ENCODE data around the gene FAM20C. TPM values are rescaled to one million over a fixed set of nuclear protein-coding genes. Genes with fewer than 3 reads are reported as not detected.

FAM20C gene
- total and polyA plus RNA-seq, 10 of the 15 experiments (the other 5 are each of a cell fraction or from before 2014, with no cell fraction given) = 0.44 TPM; not detected in 9

GRCh38 chr7:200704-201103 lies 8.3 kb downstream of the FAM20C start (continued):
- TF ChIP-seq SREBF1 (IDR thresholded peaks at IDR 0.05; ENCODE audit: low read length) = no peak
- no peak for TF ChIP-seq CBFB (IDR thresholded peaks at IDR 0.05; ENCODE audit: low read depth)
- no peak for TF ChIP-seq TCF12 (IDR thresholded peaks at IDR 0.05; ENCODE audit: low read depth, low read length)
- TF ChIP-seq CREB1 (IDR thresholded peaks at IDR 0.05; ENCODE audit: low read depth) = no peak
- no peak for TF ChIP-seq MYB (IDR thresholded peaks at IDR 0.05; ENCODE audit: borderline replicate concordance, low read depth, low read length)

GRCh38 chr7:204326-204725 lies 12.0 kb downstream of the FAM20C start:
- no peak for DNase-seq (ENCODE audit: low read depth, low spot score)
- Histone ChIP-seq H3K9ac (ENCODE audit: control insufficient read depth, insufficient read depth, low read length) (no peak overlapping the region), H3K9me3 (replicated peaks; ENCODE audit: control insufficient read depth, insufficient read depth, low read length) (peaks cover 2% of the 10 kb centered on the region; the same call in 1 of the 3 replicates), H3K36me3 (ENCODE audit: control insufficient read depth in 2 of 2, insufficient read depth in 2 of 2, low read length in 1 of 2) (no peaks in the 10 kb centered on the region), H4K20me1 (ENCODE audit: control insufficient read depth, insufficient read depth) (no peaks in the 10 kb centered on the region), H3K4me3 (no peak overlapping the region), H3K27me3 (replicated peaks in 1 of 2; ENCODE audit: control insufficient read depth in 2 of 2, insufficient read depth in 2 of 2, low read length in 1 of 2) (no peaks in the 10 kb centered on the region), H3K27ac (ENCODE audit: control insufficient read depth, insufficient read depth) (no peak overlapping the region), H3K4me2 (ENCODE audit: control insufficient read depth, insufficient read depth) (no peak overlapping the region), H3K4me1 (ENCODE audit: control insufficient read depth, insufficient read depth, low read length) (no peaks in the 10 kb centered on the region), H2AFZ (ENCODE audit: control insufficient read depth, low read depth, low read length) (no peak overlapping the region), H3K79me2 (ENCODE audit: control insufficient read depth, insufficient read depth, low read length) (no peaks in the 10 kb centered on the region)
- ChIA-PET CTCF (no interaction called here), SMC1A (ENCODE audit: uncharacterized antibody, unreplicated experiment) (no interaction called here), RAD21 (ENCODE audit: unreplicated experiment) (no interaction called here), POLR2A (no interaction called here)
- intact Hi-C loops (cut with micrococcal nuclease; ENCODE audit: unreplicated experiment) (no loop called here), in situ Hi-C loops (cut with MboI) (no loop called here)
- no peak for ATAC-seq
- BruUV-seq (replicated peaks) = no TSS peak
- FAIRE-seq = no peak
- TF ChIP-seq HDGF (IDR thresholded peaks at IDR 0.05) = no peak
- TF ChIP-seq MEF2A (IDR thresholded peaks at IDR 0.05; ENCODE audit: insufficient read depth, low read depth, low read length) = no peak
- WGBS (ENCODE audit: insufficient coverage, insufficient replicate concordance, low lambda C conversion rate, missing lambda C conversion rate) = 77% methylated on average over 17 of the region's 17 CpGs
